ENCODE results near the gene TWIST2.

Gene TWIST2

DNA sequence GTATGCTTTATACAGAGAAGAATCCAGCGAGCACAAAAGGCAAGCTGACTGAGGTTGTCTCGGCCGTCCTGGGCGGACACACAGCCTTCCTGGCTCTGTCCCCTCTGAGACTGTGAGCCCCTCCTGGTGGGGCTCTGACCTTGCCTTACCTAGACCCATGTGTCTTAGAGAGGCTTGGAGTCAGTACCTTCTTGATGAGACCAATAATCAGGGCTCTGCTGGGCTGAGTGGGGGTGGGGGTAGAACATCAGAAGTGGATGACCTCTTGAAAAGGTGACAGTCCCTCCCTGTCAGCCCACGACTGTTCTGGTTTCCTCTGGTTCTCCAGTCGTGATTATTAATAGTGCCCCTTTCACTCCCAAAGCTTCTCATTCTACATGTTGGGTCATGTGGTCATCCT, 31.2 kb downstream of the TWIST2 start:
- no peak overlapping the region for H3K4me3 ChIP-seq (ENCODE audit: low read depth, low read length)
- TF ChIP-seq, protein P1, sequence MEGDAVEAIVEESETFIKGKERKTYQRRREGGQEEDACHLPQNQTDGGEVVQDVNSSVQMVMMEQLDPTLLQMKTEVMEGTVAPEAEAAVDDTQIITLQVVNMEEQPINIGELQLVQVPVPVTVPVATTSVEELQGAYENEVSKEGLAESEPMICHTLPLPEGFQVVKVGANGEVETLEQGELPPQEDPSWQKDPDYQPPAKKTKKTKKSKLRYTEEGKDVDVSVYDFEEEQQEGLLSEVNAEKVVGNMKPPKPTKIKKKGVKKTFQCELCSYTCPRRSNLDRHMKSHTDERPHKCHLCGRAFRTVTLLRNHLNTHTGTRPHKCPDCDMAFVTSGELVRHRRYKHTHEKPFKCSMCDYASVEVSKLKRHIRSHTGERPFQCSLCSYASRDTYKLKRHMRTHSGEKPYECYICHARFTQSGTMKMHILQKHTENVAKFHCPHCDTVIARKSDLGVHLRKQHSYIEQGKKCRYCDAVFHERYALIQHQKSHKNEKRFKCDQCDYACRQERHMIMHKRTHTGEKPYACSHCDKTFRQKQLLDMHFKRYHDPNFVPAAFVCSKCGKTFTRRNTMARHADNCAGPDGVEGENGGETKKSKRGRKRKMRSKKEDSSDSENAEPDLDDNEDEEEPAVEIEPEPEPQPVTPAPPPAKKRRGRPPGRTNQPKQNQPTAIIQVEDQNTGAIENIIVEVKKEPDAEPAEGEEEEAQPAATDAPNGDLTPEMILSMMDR (IDR thresholded peaks at IDR 0.05; ENCODE audit: low read depth, low read length), result no peak
- in situ Hi-C loops (cut with HindIII; ENCODE audit: low sequenced_read_pairs), result no loop called here
- no peak for DNase-seq (ENCODE audit: low read depth, low spot score)

DNA sequence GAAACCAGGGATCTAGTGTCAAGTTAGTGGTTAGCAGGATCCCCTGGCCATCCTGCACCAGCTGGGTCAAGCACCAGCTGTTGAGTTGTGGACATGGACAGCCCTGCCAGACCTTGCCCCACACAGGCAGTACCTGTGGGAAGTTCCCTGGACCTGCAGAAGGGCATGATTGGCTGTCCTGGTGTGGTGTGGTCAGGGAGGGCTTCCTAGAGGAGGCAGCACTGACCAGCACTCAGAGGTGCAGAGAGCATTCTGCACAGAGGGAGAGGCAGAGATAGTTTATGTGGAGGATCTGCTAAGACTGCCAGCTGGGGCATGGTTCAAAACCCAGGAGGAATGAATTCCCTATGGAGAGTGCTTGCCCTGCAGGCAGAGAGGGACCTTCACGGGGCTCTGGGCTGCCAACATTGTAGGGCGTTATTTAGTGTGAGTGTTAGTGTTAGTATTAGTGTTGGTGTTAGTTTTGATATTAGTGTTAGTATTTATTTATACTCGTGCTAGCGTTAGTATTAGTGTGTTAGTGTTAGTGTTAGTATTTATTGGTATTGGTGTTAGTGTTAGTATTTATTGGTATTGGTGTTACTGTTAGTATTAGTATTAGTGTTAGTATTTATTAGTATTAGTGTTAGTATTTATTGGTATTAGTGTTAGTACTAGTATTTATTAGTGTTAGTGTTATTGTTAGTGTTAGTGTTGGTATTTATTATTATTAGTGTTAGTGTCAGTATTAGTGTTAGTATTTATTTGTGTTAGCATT, 31.9 kb downstream of the TWIST2 start:
- TF ChIP-seq, protein P1 (IDR thresholded peaks at IDR 0.05; ENCODE audit: low read depth, low read length), result no peak
- DNase-seq (ENCODE audit: low read depth, low spot score), result no peak
- in situ Hi-C loops (cut with HindIII; ENCODE audit: low sequenced_read_pairs), result no loop called here
- no peak overlapping the region for H3K4me3 ChIP-seq (ENCODE audit: low read depth, low read length)

DNA sequence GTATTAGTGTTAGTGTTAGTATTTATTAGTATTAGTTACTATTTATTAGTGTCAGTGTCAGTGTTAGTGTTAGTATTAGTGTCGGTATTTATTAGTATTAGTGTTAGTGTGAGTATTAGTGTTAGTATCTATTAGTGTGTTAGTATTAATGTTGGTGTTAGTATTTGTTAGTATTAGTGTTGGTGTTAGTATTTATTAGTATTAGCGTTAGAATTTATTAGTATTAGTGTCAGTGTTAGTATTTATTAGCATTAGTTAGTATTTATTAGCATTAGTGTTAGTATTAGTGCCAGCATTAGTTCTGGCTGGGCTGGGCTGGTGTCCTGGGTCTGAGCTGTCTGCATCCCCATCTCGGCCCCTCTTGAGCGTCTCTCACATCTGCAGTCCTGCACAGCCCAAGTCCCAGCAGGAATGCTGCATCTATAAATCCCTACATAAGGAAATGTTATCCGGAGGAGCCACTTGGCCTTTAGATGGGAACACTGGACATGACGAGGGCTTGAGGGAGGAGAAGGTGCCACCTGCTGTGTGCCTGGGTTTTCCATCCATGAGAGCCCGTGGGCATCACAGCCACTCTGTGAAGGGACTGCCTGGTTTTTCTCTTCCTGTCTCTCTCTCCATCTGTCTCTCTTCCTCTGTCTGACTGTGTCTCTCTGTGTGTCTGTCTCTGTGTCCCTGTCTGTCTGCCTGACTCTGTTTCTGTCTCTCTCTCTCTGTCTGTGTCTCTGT, 33.6 kb downstream of the TWIST2 start:
- in situ Hi-C loops (cut with HindIII; ENCODE audit: low sequenced_read_pairs), result no loop called here
- TF ChIP-seq, protein P1 (IDR thresholded peaks at IDR 0.05; ENCODE audit: low read depth, low read length), result no peak
- no peak overlapping the region for H3K4me3 ChIP-seq (ENCODE audit: low read depth, low read length)
- no peak for DNase-seq (ENCODE audit: low read depth, low spot score)

DNA sequence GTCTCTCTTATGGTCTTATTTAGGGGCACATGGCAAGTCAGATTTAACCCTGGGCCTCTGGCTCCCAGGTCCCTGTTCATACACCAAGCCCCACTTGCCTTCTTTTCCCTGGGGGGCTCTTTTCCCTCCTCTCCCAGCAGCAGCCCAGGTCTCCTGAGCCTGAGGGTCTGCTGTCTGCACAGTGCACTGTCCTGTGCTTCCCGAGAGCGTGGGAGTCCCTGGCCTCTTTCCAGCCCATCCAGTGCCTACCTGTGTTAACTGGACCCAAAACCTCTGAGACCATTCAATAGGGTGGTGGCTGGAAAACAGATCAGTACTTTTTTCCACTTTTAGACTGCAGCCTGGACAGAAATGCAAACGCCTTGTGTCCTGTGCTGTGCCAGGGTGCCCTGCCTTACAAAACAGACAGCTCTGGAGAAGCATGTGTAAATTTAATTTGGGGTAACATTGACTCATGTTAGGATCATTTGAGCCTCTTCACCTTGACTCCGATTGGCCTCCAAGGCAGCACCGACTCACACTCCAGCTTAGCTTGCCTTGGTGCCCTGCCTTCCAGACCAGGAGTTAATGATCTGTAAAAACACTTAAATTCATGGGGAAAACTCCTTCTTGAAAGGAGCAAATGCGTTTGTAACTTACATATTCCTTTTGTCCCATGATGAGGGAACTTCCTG, 34.3 kb downstream of the TWIST2 start:
- TF ChIP-seq, protein P1 (IDR thresholded peaks at IDR 0.05; ENCODE audit: low read depth, low read length), result no peak
- no peak for DNase-seq (ENCODE audit: low read depth, low spot score)
- in situ Hi-C loops (cut with HindIII; ENCODE audit: low sequenced_read_pairs), result no loop called here
- no peak overlapping the region for H3K4me3 ChIP-seq (ENCODE audit: low read depth, low read length)

DNA sequence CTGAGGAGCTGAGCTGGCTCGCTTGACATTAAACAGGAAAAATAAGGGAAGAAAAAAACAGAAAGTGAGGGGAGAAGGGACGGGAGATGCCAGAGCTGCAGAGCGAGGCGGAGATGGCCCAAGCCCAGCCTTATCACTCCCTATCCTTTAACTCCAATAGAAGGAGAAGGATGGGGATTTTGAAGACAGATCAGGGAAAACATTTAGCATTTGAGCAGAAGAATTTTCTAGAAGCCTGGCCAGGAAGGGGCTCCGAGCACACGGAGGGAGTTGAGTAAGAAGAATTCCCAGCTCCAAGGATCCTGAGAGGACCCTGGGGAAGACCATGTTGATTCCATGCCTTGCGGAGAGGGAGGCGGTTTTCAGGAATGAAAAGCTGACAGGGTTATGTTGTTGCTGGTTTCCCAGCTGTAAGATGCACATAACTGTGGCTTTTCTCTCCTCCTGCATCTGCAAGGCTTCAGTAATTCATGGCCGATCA, 35.6 kb downstream of the TWIST2 start:
- DNase-seq (ENCODE audit: low read depth, low spot score), result no peak
- in situ Hi-C loops (cut with HindIII; ENCODE audit: low sequenced_read_pairs), result no loop called here
- TF ChIP-seq, protein P1 (IDR thresholded peaks at IDR 0.05; ENCODE audit: low read depth, low read length), result no peak
- H3K4me3 ChIP-seq (ENCODE audit: low read depth, low read length), result no peak overlapping the region

DNA sequence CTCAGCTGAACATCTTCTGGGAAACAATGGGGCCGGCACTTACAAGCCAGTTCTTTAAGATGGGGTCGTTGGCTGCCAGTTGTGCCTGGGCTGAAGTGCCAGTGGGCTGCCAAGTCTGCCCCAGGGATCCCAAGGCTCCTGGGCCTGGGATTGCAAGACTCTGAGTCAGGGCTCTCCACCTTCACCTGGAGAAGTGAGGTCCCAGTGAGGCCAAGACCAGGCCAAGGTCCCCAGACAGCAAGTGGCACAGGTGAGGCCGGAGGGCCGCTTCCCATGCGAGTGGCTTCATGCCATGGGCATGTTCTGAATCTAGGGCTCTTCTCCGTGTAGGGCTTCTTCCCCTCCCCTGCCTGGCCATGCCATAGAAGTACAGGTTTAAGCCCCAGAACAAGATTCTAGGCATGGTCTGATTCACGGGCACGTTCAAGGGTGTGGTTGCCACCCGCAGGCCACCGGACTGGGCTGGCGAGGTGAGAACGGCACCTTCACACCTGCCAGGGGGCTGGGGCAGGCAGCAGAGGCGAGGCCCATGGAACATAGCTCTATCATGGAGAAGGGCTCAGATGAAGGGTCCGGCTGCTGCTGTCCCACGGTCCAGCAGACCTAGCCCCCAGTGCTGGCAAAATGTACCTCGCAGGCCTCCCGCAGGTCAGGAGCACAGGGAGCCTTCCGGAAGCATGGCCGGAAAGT, 36.4 kb downstream of the TWIST2 start:
- in situ Hi-C loops (cut with HindIII; ENCODE audit: low sequenced_read_pairs), result no loop called here
- TF ChIP-seq, protein P1 (IDR thresholded peaks at IDR 0.05; ENCODE audit: low read depth, low read length), result no peak
- DNase-seq (ENCODE audit: low read depth, low spot score), result no peak
- no peak overlapping the region for H3K4me3 ChIP-seq (ENCODE audit: low read depth, low read length)

Measured in astrocyte of the spinal cord (primary cell).